ENCODE results near the gene ZPBP.

ZPBP gene

GRCh38 chr7:50088463-50089129 lies 4.5 kb downstream of the ZPBP start:
- TF ChIP-seq CTCF (IDR thresholded peaks at IDR 0.05; ENCODE audit: low read depth, low read length, missing control alignments): no peak
- H3K4me3 ChIP-seq (ENCODE audit: low read depth, low read length): no peak overlapping the region

GRCh38 chr7:50085344-50085743 lies 7.7 kb downstream of the ZPBP start:
- in situ Hi-C loops (cut with HindIII; ENCODE audit: low sequenced_read_pairs): no loop called here
- no peak overlapping the region for H3K4me3 ChIP-seq (ENCODE audit: low read depth, low read length)
- no peak for DNase-seq (ENCODE audit: low read depth)
- TF ChIP-seq CTCF (IDR thresholded peaks at IDR 0.05; ENCODE audit: low read depth, low read length, missing control alignments): no peak

More at GRCh38 chr7:50088463-50089129, 4.5 kb downstream of the ZPBP start:
- DNase-seq (ENCODE audit: low read depth): no peak
- in situ Hi-C loops (cut with HindIII; ENCODE audit: low sequenced_read_pairs): no loop called here

- no peak for TF ChIP-seq CTCF (IDR thresholded peaks at IDR 0.05; ENCODE audit: low read depth, low read length, missing control alignments)
- no peak overlapping the region for H3K4me3 ChIP-seq (ENCODE audit: low read depth, low read length)
- DNase-seq (ENCODE audit: low read depth): no peak
- in situ Hi-C loops (cut with HindIII; ENCODE audit: low sequenced_read_pairs): no loop called here
Measured at GRCh38 chr7:50073093-50073492, 20.0 kb downstream of the ZPBP start.

- no peak for DNase-seq (ENCODE audit: low read depth)
- no peak for TF ChIP-seq CTCF (IDR thresholded peaks at IDR 0.05; ENCODE audit: low read depth, low read length, missing control alignments)
- in situ Hi-C loops (cut with HindIII; ENCODE audit: low sequenced_read_pairs): no loop called here
- H3K4me3 ChIP-seq (ENCODE audit: low read depth, low read length): peak overlapping the region; percentile 39
Measured at GRCh38 chr7:50069613-50070012, 23.4 kb downstream of the ZPBP start.

- peak overlapping the region; percentile 39 for H3K4me3 ChIP-seq (ENCODE audit: low read depth, low read length)
- no peak for TF ChIP-seq CTCF (IDR thresholded peaks at IDR 0.05; ENCODE audit: low read depth, low read length, missing control alignments)
- in situ Hi-C loops (cut with HindIII; ENCODE audit: low sequenced_read_pairs): no loop called here
- peak; percentile 84 for DNase-seq (ENCODE audit: low read depth)
Measured at GRCh38 chr7:50068850-50069551, 24.0 kb downstream of the ZPBP start.

GRCh38 chr7:50068026-50068425 lies 25.0 kb downstream of the ZPBP start:
- peak; percentile 56 for TF ChIP-seq CTCF (IDR thresholded peaks at IDR 0.05; ENCODE audit: low read depth, low read length, missing control alignments)
- in situ Hi-C loops (cut with HindIII; ENCODE audit: low sequenced_read_pairs): no loop called here
- no peak for DNase-seq (ENCODE audit: low read depth)
- H3K4me3 ChIP-seq (ENCODE audit: low read depth, low read length): no peak overlapping the region
